ENCODE data around the gene SETDB1. TPM values are rescaled to one million over a fixed set of nuclear protein-coding genes. Genes with fewer than 3 reads are reported as not detected.
"Not testable (repeated sequence)": the region's sequence is repeated elsewhere in the genome, so short reads cannot be mapped to it uniquely, and the experiment has no call there.

SETDB1 gene
- total RNA-seq, result 10 to 100 TPM; 40.4 to 44.7 TPM

DNA sequence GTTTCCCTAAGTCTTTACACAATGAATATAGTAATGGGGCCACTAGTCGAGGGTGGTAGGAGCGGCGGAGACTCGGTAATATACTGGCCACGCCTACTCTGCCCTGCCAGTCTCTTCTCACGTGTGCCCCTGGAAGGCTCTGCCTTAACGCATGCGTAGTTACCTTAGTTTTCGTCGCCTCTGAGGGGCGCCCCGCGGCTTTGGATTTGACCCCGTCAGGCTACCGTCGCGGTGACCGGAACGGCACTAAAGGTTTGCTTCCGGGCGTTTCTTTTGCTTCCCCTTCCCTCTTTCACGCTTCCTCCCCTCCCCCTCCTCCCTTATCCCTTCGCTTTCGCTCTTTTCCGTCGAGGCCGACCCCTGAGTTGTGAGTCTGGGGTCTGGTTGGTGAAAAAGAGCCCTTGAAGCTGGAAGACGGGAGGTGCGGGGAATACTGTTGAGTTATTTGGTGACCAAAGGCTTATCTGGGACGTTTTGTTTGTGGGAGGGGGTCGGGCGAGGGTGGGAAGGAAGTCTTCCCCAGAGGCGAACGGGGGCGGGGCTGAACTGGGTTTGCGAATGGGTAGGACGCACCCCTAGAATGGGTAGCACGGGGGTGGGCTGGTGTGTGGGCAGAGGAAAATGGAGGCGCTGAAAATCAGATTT, at the start of gene SETDB1:
Gene SETDB1 (plus strand): TSS at position 267 of the 645 bp plus-strand sequence. CDS start 1,352 bp downstream, outside the sequence.
- intact Hi-C loops (cut with micrococcal nuclease), result loop anchor here (1.0 to 5.0 kb wide), 5 partner anchors 51 to 229 kb away; partner anchors contain the start of genes CDC42SE1, CTSS, GOLPH3L and PRUNE1
- CTCF ChIA-PET, result interaction anchor here (0.6 kb wide), 1 partner anchor 226 kb away, joined by 3 read pairs; no protein-coding TSS in a partner anchor
- peaks cover 1% of the 10 kb centered on the region for H3K9me3 Mint-ChIP-seq
- peaks cover 25% of the 10 kb centered on the region for H3K4me1 Mint-ChIP-seq (ENCODE audit: low read depth)
- peak within 1 kb of the TSS; percentile 96 for H3K4me3 Mint-ChIP-seq
- H3K27me3 Mint-ChIP-seq (ENCODE audit: low read depth), result no peaks in the 10 kb centered on the region
- peaks cover 33% of the 10 kb centered on the region for H3K36me3 Mint-ChIP-seq (ENCODE audit: low read depth)
- peak within 1 kb of the TSS; percentile 96 for H3K27ac Mint-ChIP-seq
- DNase-seq, result peak; percentile 97

DNA sequence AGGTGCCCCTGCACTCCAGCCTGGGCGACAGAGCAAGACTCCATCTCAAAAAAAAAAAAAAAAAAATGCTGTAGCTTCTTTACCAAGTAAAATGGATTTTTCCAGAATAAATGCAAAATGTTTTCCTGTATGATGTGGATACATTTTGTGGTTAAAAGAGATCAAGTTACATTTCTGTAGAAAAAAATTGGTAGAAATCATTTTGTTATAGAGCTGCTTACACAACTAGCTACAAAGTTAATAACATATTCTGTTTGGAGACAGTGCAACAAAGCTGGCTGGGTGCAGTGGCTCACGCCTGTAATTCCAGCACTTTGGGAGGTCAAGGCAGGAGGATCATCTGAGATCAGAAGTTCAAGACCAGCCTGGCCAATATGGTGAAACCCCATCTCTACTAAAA, 47.2 kb upstream of the SETDB1 start:
- intact Hi-C loops (cut with micrococcal nuclease), result loop anchor here (5.0 to 10.0 kb wide), 5 partner anchors 98 to 512 kb away; partner anchors contain the start of genes CDC42SE1, CTSS and PI4KB
- not testable (repeated sequence) for DNase-seq; H3K4me3 Mint-ChIP-seq; H3K9me3 Mint-ChIP-seq; H3K27ac Mint-ChIP-seq; H3K36me3 Mint-ChIP-seq (ENCODE audit: low read depth); H3K27me3 Mint-ChIP-seq (ENCODE audit: low read depth)
- CTCF ChIA-PET, result interaction anchor here (1.2 kb wide), 1 partner anchor 43 kb away, joined by 7 read pairs; no protein-coding TSS in a partner anchor
- H3K4me1 Mint-ChIP-seq (ENCODE audit: low read depth), result peaks cover 19% of the 10 kb centered on the region

DNA sequence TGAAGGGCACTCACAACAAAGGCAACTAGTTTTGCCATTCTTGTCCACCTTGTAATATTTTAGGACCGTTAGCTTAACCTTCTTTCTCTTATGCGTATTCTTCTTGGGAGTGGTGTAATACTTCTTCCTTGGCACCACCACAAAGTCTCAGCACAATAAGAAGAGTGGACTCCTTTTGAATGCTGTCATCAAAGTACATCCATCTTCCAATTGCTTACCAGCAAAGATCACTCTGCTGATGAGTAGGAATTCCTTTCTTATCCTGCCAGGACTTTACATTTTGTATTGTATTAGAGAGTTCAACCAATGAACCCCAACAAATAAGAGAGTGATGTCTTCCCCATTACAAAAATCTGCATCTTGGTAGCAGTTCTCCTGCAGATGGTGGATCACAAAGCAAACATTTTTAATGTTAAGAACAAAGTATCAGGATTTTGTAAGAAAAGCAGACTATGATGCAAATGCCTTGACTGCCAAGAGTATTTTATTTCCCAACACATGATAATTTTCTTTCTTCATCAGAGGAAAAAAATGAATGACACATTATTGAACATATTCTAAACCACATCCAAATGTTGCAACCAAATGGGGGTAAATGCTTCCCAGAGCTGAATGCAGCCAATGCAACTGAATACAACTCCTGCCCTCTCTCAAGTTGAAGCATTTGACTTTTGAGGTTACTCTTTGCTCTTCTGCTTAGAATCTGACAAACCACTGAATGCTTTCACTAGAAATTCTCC, 44.7 kb upstream of the SETDB1 start:
- H3K9me3 Mint-ChIP-seq, result no peaks in the 10 kb centered on the region
- intact Hi-C loops (cut with micrococcal nuclease), result no loop called here
- no peaks in the 10 kb centered on the region for H3K36me3 Mint-ChIP-seq (ENCODE audit: low read depth)

DNA sequence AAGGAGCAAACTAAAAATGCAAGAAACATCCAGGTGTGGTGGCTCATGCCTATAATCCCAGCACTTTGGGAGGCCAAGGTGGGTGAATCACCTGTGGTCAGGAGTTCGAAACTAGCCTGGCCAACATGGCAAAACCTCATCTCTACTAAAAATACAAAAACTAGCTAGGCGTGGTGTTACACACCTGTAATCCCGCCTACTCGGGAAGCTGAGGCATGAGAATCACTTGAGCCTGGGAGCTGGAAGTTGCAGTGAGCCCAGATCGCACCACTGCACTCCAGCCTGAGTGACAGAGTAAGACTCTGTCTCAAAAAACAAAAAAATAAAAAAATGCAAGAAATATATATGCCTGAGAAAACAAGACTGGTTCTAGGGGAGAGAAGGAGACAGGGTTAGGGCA, 43.0 kb upstream of the SETDB1 start:
- CTCF ChIA-PET, result interaction anchor here (1.7 kb wide), 1 partner anchor 39 kb away, joined by 4 read pairs; no protein-coding TSS in a partner anchor
- H3K27ac Mint-ChIP-seq; H3K4me1 Mint-ChIP-seq (ENCODE audit: low read depth); H3K9me3 Mint-ChIP-seq; DNase-seq; H3K27me3 Mint-ChIP-seq (ENCODE audit: low read depth); intact Hi-C loops (cut with micrococcal nuclease); H3K36me3 Mint-ChIP-seq (ENCODE audit: low read depth); H3K4me3 Mint-ChIP-seq: not testable (repeated sequence)

More for the DNA sequence above, 44.7 kb upstream of the SETDB1 start:
- CTCF ChIA-PET, result no interaction called here
- DNase-seq, result no peak
- H3K27me3 Mint-ChIP-seq (ENCODE audit: low read depth), result no peaks in the 10 kb centered on the region
- no peak overlapping the region for H3K27ac Mint-ChIP-seq
- no peak overlapping the region for H3K4me3 Mint-ChIP-seq
- peaks cover 8% of the 10 kb centered on the region for H3K4me1 Mint-ChIP-seq (ENCODE audit: low read depth)

DNA sequence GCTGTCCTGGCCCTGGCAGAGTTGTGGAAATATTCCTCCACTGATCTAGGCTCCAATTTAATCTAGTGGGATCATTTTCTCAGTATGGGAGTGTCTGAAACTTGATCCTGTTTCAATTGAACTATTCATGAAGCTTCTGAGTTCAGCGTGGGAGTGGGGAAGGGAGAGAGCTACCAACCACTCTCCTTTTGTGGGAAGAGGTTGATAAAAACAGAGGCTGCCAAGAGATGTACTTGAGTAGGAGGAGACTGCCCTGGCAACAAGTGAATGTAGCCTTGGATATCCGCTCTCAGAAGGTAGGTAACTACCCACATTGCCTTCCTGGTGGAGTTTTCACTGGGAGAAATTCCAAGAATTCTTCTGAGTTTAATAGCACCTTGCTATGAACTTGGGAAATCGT, 39.1 kb upstream of the SETDB1 start, which contains the start of gene CTXND2:
Gene CTXND2 (plus strand): TSS at position 119 of the 400 bp plus-strand sequence. CDS start 25,179 bp downstream, outside the sequence.
- no peak within 1 kb of the TSS for H3K4me3 Mint-ChIP-seq
- peaks cover 29% of the 10 kb centered on the region for H3K4me1 Mint-ChIP-seq (ENCODE audit: low read depth)
- intact Hi-C loops (cut with micrococcal nuclease), result no loop called here
- no peaks in the 10 kb centered on the region for H3K36me3 Mint-ChIP-seq (ENCODE audit: low read depth)
- H3K27me3 Mint-ChIP-seq (ENCODE audit: low read depth), result no peaks in the 10 kb centered on the region
- CTCF ChIA-PET, result interaction anchor here (0.6 to 1.0 kb wide), 3 partner anchors 33 to 188 kb away, joined by 3 to 4 read pairs (median 3); no protein-coding TSS in a partner anchor
- no peaks in the 10 kb centered on the region for H3K9me3 Mint-ChIP-seq
- DNase-seq, result no peak
- no peak within 1 kb of the TSS for H3K27ac Mint-ChIP-seq

DNA sequence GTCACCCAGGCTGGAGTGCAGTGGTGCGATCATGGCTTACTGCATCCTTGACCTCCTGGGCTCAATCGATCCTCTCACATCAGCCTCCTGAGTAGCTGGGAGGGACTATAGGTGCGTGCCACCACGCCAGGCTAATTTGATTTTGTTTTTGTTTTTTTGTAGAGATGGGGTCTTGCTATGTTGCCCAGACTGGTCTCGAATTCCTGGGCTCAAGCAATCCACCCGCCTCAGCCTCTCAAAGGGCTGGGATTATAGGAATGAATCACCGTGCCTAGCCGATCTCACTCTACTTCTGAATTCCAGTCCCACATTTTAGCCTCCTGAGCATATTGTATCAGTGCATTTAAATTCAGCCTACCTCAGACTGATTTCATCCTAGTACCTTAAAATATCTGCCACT, 37.4 kb upstream of the SETDB1 start:
- no peaks in the 10 kb centered on the region for H3K9me3 Mint-ChIP-seq
- CTCF ChIA-PET, result interaction anchor here (1.1 kb wide), 1 partner anchor 33 kb away, joined by 5 read pairs; no protein-coding TSS in a partner anchor
- H3K27me3 Mint-ChIP-seq (ENCODE audit: low read depth), result no peaks in the 10 kb centered on the region
- H3K4me3 Mint-ChIP-seq, result no peak overlapping the region
- intact Hi-C loops (cut with micrococcal nuclease), result no loop called here
- H3K27ac Mint-ChIP-seq, result no peak overlapping the region
- DNase-seq, result no peak
- no peaks in the 10 kb centered on the region for H3K36me3 Mint-ChIP-seq (ENCODE audit: low read depth)
- H3K4me1 Mint-ChIP-seq (ENCODE audit: low read depth), result peaks cover 25% of the 10 kb centered on the region

DNA sequence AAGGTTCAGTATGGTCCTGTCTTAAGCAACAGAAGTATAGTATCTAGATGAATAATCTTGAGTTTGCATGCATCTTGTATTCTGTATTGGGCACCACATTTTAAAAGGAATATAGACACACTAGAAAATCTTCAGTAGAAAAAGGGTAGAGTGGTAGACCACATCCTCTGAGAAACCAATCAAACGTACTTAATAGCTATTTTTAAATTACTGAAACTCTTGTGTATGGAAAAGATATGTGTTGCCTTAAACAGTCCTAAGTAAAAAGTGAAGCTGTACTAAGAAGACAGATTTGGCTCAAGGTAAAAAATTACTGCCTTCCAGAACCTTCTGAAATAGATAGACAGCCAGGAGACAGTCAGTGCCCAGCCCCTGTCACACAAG, 36.1 kb upstream of the SETDB1 start:
- CTCF ChIA-PET, result interaction anchor here (0.9 to 1.1 kb wide), 2 partner anchors 18 to 33 kb away, joined by 3 to 4 read pairs; no protein-coding TSS in a partner anchor

DNA sequence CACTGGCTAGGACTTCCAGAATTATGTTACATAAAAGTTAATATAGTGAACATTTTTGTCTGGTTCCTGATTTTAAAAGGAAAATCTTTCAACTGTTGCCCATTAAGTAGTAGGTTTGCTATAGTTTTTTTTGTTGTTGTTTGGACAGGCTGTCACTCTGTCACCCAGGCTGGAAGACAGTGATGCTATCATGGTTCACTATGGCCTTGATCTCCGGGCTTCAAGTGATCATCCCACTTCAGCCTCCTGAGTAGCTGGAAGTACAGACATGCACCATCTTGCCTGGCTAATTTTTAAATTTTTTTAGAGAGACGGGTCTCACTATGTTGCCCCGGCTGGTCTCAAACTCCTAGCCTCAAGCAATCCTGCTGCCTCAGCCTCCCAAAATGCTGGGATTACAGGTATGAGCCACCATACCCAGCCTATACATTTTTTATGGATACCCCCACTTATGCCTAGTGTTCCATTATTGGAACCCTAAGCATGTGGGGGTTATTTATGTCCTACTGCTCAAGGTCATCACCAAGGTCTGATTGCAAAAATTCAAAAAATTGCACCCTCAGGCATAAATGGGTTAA, 32.7 kb upstream of the SETDB1 start:
- H3K27me3 Mint-ChIP-seq (ENCODE audit: low read depth), result no peaks in the 10 kb centered on the region
- CTCF ChIA-PET, result interaction anchor here (0.7 kb wide), 1 partner anchor 439 kb away, joined by 3 read pairs; no protein-coding TSS in a partner anchor
- H3K27ac Mint-ChIP-seq, result no peak overlapping the region
- no peaks in the 10 kb centered on the region for H3K9me3 Mint-ChIP-seq
- no peaks in the 10 kb centered on the region for H3K36me3 Mint-ChIP-seq (ENCODE audit: low read depth)
- no peak for DNase-seq
- H3K4me3 Mint-ChIP-seq, result no peak overlapping the region
- peaks cover 26% of the 10 kb centered on the region for H3K4me1 Mint-ChIP-seq (ENCODE audit: low read depth)
- intact Hi-C loops (cut with micrococcal nuclease), result no loop called here

More for the DNA sequence above, 36.1 kb upstream of the SETDB1 start:
- no peak for DNase-seq
- Mint-ChIP-seq H3K4me1 (ENCODE audit: low read depth) (peaks cover 25% of the 10 kb centered on the region), H3K27ac (peak overlapping the region; percentile 12), H3K4me3 (no peak overlapping the region), H3K27me3 (ENCODE audit: low read depth) (no peaks in the 10 kb centered on the region), H3K9me3 (no peaks in the 10 kb centered on the region), H3K36me3 (ENCODE audit: low read depth) (no peaks in the 10 kb centered on the region)
- intact Hi-C loops (cut with micrococcal nuclease), result loop anchor here (1.0 kb wide), 2 partner anchors 14 to 32 kb away; partner anchors contain the start of gene ARNT

DNA sequence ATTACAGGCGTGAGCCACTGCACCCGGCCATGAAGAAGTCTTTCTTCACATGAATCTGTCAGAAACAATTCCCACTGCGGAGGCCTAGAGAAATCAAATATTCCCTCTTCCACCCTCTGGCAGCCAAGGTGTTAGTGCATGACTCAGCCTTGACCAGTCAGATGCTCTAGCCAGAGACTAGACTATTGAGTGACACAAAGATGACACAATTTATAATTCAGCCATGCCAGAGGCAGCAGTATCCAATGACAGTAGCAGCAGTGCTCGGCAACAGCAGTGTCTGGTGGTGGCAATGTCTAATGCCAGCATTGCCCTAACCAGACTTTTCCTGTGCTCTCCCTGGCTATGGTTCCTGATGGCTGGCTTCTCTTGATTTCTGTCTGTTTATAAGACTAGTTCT, 30.5 kb upstream of the SETDB1 start:
- no peak for DNase-seq
- CTCF ChIA-PET, result no interaction called here
- H3K36me3 Mint-ChIP-seq (ENCODE audit: low read depth), result no peaks in the 10 kb centered on the region
- H3K27me3 Mint-ChIP-seq (ENCODE audit: low read depth), result no peaks in the 10 kb centered on the region
- H3K9me3 Mint-ChIP-seq, result no peaks in the 10 kb centered on the region
- no peak overlapping the region for H3K4me3 Mint-ChIP-seq
- peaks cover 9% of the 10 kb centered on the region for H3K4me1 Mint-ChIP-seq (ENCODE audit: low read depth)
- intact Hi-C loops (cut with micrococcal nuclease), result no loop called here
- no peak overlapping the region for H3K27ac Mint-ChIP-seq

DNA sequence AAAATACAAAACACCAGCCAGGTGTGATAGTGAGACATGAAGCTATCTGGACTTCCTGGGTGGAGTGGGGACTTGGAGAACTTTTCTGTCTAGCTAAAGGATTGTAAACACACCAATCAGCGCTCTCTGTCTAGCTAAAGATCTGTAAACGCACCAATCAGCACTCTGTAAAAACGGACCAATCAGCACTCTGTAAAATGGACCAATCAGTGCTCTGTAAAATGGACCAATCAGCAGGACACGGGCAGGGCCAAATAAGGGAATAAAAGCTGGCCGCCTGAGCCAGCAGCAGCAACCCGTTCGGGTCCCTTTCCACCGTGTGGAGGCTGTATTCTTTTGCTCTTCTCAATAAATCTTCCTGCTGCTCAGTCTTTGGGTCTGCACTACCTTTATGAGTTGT, 26.4 kb upstream of the SETDB1 start:
- H3K27me3 Mint-ChIP-seq (ENCODE audit: low read depth); H3K27ac Mint-ChIP-seq; H3K4me3 Mint-ChIP-seq; intact Hi-C loops (cut with micrococcal nuclease); CTCF ChIA-PET; DNase-seq; H3K9me3 Mint-ChIP-seq; H3K4me1 Mint-ChIP-seq (ENCODE audit: low read depth); H3K36me3 Mint-ChIP-seq (ENCODE audit: low read depth): not testable (repeated sequence)

DNA sequence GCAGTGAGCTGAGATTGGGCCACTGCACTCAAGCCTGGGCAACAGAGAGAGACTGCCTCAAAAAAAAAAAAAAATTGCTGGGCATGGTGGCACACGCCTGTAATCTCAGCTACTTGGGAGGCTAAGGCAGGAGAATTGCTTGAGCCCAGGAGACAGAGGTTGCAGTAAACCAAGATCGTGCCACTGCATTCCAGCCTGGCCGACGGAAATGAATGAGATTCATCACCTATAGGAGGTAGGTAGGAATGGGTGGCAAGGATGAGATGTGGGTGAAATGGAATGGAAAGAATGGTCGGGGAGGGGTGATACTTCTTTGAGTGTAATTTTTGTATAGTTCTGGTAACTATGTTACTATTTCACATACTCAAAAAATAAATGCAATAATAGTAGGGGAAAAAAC, 23.8 kb upstream of the SETDB1 start:
- Mint-ChIP-seq H3K36me3 (ENCODE audit: low read depth) (no peaks in the 10 kb centered on the region), H3K27ac (no peak overlapping the region), H3K9me3 (no peaks in the 10 kb centered on the region), H3K27me3 (ENCODE audit: low read depth) (no peaks in the 10 kb centered on the region), H3K4me1 (ENCODE audit: low read depth) (peaks cover 3% of the 10 kb centered on the region), H3K4me3 (no peak overlapping the region)
- no peak for DNase-seq
- intact Hi-C loops (cut with micrococcal nuclease), result no loop called here
- CTCF ChIA-PET, result no interaction called here

DNA sequence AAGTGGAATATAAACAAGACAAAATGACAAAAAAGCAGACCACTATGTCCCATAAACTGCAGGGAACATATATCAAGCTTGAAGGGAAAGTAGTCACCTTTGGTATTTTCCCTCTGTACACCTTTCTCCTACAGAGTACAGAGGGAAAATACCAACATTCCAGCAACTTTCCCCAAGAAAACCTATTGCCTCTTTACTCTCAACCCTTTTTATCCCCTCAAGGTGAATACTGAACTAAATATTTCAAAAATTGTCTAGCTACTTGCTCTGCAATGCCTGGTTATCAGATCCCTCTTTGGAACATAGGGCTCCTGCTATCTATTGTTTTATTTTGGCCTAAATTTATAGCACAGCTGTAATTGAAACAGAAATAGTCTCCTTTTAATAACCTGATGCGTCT, 23.4 kb upstream of the SETDB1 start:
- intact Hi-C loops (cut with micrococcal nuclease), result no loop called here
- Mint-ChIP-seq H3K27ac (no peak overlapping the region), H3K4me1 (ENCODE audit: low read depth) (peaks cover 4% of the 10 kb centered on the region), H3K4me3 (no peak overlapping the region), H3K9me3 (no peaks in the 10 kb centered on the region), H3K27me3 (ENCODE audit: low read depth) (no peaks in the 10 kb centered on the region), H3K36me3 (ENCODE audit: low read depth) (no peaks in the 10 kb centered on the region)
- CTCF ChIA-PET, result interaction anchor here (0.6 kb wide), 1 partner anchor 19 kb away, joined by 7 read pairs; no protein-coding TSS in a partner anchor
- no peak for DNase-seq

All from activated naive CD4-positive, alpha-beta T cell treated with anti-CD3 and anti-CD28 coated beads for 36 hours (primary cell).